22Rv1 (cell line): ENCODE results near the gene METTL16.

Experiments
- CTCF ChIP-seq: fragments of 450-650 bp; IDR thresholded peaks from 2 replicates; pipeline ENCODE4 v1.5.1; 2017; ENCODE audit warnings: mild to moderate bottlenecking
- ZFX ChIP-seq: fragments of 450-650 bp; IDR thresholded peaks from 2 replicates; pipeline ENCODE4 v1.6.1; 2017; ENCODE audit warnings: antibody characterized with exemption, borderline replicate concordance

GRCh38 chr17:2466931-2467330, 44.8 kb downstream of the METTL16 start:
- TF ChIP-seq CTCF = no peak
- no peak for TF ChIP-seq ZFX
